Mesendoderm (in vitro differentiated cells): ENCODE results near the gene MCRIP2.
A peak's percentile ranks its signal among the peaks of the same experiment; 100 is the strongest.

Experiments
- DNase-seq: peaks from one replicate; pipeline ENCODE4 v3.0.0; 2013
- H2AK5ac ChIP-seq: 2 replicates; pipeline ENCODE4 v1.6.1; 2013; ENCODE audit warnings: low read length, inconsistent platforms
- H2BK120ac ChIP-seq: 2 replicates; pipeline ENCODE4 v1.6.1; 2013; ENCODE audit warnings: low read depth, mild to moderate bottlenecking, low read length, moderate library complexity, mixed read lengths
- H2BK15ac ChIP-seq: replicated peaks from 2 replicates; pipeline ENCODE4 v1.6.1; 2013; ENCODE audit warnings: low read depth, mild to moderate bottlenecking, moderate library complexity
- H2BK5ac ChIP-seq: 2 replicates; pipeline ENCODE4 v1.6.1; 2013; ENCODE audit warnings: low read length, inconsistent platforms
- H3K18ac ChIP-seq: 2 replicates; pipeline ENCODE4 v1.6.1; 2013; ENCODE audit warnings: mild to moderate bottlenecking, low read length, mixed read lengths
- H3K23ac ChIP-seq: one replicate; pipeline ENCODE4 v1.6.1; 2013; ENCODE audit warnings: low read length
- H3K27ac ChIP-seq: 2 replicates; pipeline ENCODE4 v1.5.1; 2013; ENCODE audit warnings: low read depth, mild to moderate bottlenecking, inconsistent platforms, low read length, moderate library complexity
- H3K27me3 ChIP-seq: 2 replicates; pipeline ENCODE4 v1.6.1; 2013; ENCODE audit warnings: low read length, control low read depth, mild to moderate bottlenecking, inconsistent platforms; ENCODE audit not compliant: insufficient read depth, poor library complexity
- H3K36me3 ChIP-seq: 2 replicates; pipeline ENCODE4 v1.6.1; 2013; ENCODE audit warnings: low read length, inconsistent platforms; ENCODE audit not compliant: control insufficient read depth, insufficient read depth
- H3K4ac ChIP-seq: one replicate; pipeline ENCODE4 v1.6.1; 2013; ENCODE audit warnings: low read depth, mild to moderate bottlenecking, low read length, moderate library complexity
- H3K4me1 ChIP-seq: 2 replicates; pipeline ENCODE4 v1.6.1; 2013; ENCODE audit warnings: low read depth, low read length, inconsistent platforms; ENCODE audit not compliant: control insufficient read depth
- H3K4me2 ChIP-seq: 2 replicates; pipeline ENCODE4 v1.6.1; 2013; ENCODE audit warnings: low read length
- H3K4me3 ChIP-seq: 2 replicates; pipeline ENCODE4 v1.5.1; 2013; ENCODE audit warnings: mild to moderate bottlenecking, low read length
- H3K56ac ChIP-seq: one replicate; pipeline ENCODE4 v1.6.1; 2013; ENCODE audit warnings: low read length
- H3K79me1 ChIP-seq: 2 replicates; pipeline ENCODE4 v1.6.1; 2013; ENCODE audit warnings: low read length, inconsistent platforms
- H3K79me2 ChIP-seq: 2 replicates; pipeline ENCODE4 v1.6.1; 2013; ENCODE audit warnings: mild to moderate bottlenecking, low read length; ENCODE audit not compliant: control insufficient read depth, insufficient read depth
- H3K9ac ChIP-seq: 2 replicates; pipeline ENCODE4 v1.6.1; 2013; ENCODE audit warnings: low read length, inconsistent platforms
- H4K5ac ChIP-seq: one replicate; pipeline ENCODE4 v1.6.1; 2013; ENCODE audit warnings: low read length
- H4K8ac ChIP-seq: one replicate; pipeline ENCODE4 v1.6.1; 2013; ENCODE audit warnings: low read depth, mild to moderate bottlenecking, control low read depth, low read length, moderate library complexity
- WGBS: extraction: QIAGEN DNeasy Blood & Tissue Kit; methylation state at CpG from one replicate; pipeline ENCODE4 v1.1.7; 2013; ENCODE audit warnings: low lambda C conversion rate, missing lambda C conversion rate; ENCODE audit not compliant: insufficient coverage; ENCODE audit errors: extremely low coverage; 5-methylcytosine and 5-hydroxymethylcytosine counted together

MCRIP2 gene

DNA sequence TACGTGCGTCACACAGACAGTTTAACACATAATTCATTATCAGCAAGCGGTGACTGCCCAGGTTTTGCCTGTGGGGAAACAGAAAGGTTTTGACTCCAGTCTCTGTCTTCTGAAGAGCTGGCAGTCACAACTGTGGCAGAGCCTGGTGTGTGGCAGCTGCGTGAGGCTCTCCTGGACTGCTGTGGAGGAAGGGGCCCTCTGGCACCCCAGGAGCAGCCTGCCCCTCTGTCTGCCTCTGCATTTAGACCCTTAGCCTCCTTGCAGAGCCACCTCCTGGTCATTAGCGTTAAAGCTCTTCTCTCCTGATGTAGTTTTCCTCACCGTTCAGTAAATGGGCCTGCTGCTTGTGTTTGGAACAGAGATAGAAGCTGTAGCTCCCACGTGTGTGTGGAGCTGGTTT lies 40.8 kb upstream of the MCRIP2 start:
- Histone ChIP-seq H3K4me3 (no peak overlapping the region), H3K27ac (no peak overlapping the region), H2BK15ac (no peak overlapping the region), H2BK5ac (no peak overlapping the region), H3K56ac (no peak overlapping the region), H3K4me1 (no peaks in the 10 kb centered on the region), H2BK120ac (no peak overlapping the region), H3K79me2 (peaks cover 2% of the 10 kb centered on the region), H3K27me3 (no peaks in the 10 kb centered on the region), H3K18ac (no peak overlapping the region), H4K8ac (no peak overlapping the region), H3K23ac (no peak overlapping the region), H3K4ac (no peak overlapping the region), H3K36me3 (no peaks in the 10 kb centered on the region), H3K79me1 (peaks cover 8% of the 10 kb centered on the region), H4K5ac (no peak overlapping the region), H3K4me2 (no peak overlapping the region), H2AK5ac (no peak overlapping the region), H3K9ac (no peak overlapping the region)
- DNase-seq: peak; percentile 57
- WGBS: no CpG with 5 or more reads among the region's 7 CpGs

DNA sequence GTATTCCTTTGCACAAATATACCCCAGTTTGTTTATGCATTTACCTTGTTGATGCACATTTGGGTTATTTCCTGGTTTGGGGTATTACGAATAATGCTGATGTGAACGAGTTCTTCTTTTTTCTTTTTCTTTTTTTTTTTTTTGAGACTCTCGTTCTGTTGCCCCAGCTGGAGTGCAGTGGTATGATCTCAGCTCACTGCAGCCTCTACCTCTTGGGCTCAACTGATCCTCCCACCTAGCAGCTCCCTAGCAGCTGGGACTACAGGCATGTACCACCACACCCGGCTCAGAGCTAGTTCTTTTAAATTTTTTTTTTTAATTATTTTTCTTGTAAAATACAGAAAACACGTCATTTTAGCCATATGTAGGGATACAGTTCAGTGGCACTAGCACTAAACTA lies 37.7 kb upstream of the MCRIP2 start:
- no peak overlapping the region for H4K8ac ChIP-seq

DNA sequence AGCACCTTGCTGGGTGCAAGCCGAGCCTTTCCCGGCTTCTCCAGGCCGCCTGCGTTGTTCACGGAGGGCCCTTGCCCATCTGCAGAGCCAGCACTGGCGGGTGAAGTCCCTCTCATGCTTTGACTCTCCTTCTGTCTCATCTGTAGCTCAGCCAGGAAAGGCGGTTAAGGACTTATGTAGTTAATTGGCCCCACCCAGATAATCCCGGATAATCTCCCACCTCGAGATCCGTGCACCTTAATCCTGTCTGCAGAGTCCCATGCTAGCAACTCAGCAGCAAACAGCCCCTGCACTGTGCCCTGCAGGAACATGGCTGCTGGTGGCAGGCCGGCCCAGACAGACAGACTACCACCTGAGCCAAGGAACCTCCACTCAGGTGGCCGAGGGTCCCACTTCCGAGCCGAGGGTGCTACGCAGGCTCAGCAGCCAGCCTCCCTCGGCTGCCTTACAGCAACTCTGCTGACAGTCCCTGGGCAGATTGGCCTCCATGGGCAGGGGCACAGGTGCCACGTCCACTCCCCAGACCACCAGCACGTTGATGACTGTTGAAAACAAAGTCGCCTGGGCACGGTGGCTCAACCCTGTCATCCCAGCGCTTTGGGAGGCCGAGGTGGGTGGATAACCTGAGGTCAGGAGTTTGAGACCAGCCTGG lies 34.8 kb upstream of the MCRIP2 start:
- Histone ChIP-seq H3K4me1 (peaks cover 2% of the 10 kb centered on the region), H3K23ac (no peak overlapping the region), H2BK15ac (no peak overlapping the region), H3K9ac (no peak overlapping the region), H2AK5ac (no peak overlapping the region), H2BK5ac (no peak overlapping the region), H3K27ac (no peak overlapping the region), H3K4ac (no peak overlapping the region), H3K27me3 (no peaks in the 10 kb centered on the region), H3K36me3 (no peaks in the 10 kb centered on the region), H3K79me1 (peaks cover 3% of the 10 kb centered on the region), H3K56ac (no peak overlapping the region), H4K5ac (no peak overlapping the region), H3K4me3 (no peak overlapping the region), H3K18ac (no peak overlapping the region), H4K8ac (no peak overlapping the region), H3K4me2 (no peak overlapping the region), H3K79me2 (peaks cover 2% of the 10 kb centered on the region), H2BK120ac (no peak overlapping the region)
- DNase-seq: no peak
- no CpG with 5 or more reads among the region's 22 CpGs for WGBS

More for the DNA sequence above, 37.7 kb upstream of the MCRIP2 start:
- DNase-seq: no peak
- WGBS: no CpG with 5 or more reads among the region's 5 CpGs
- peaks cover 2% of the 10 kb centered on the region for H3K4me1 ChIP-seq
- no peaks in the 10 kb centered on the region for H3K27me3 ChIP-seq
- H3K9ac ChIP-seq: no peak overlapping the region
- peaks cover 2% of the 10 kb centered on the region for H3K79me2 ChIP-seq
- no peak overlapping the region for H3K56ac ChIP-seq
- no peak overlapping the region for H4K5ac ChIP-seq
- H2BK5ac ChIP-seq: no peak overlapping the region
- H2AK5ac ChIP-seq: no peak overlapping the region
- H3K23ac ChIP-seq: no peak overlapping the region
- no peak overlapping the region for H3K4me2 ChIP-seq
- H2BK15ac ChIP-seq: no peak overlapping the region
- no peak overlapping the region for H3K18ac ChIP-seq
- no peak overlapping the region for H3K27ac ChIP-seq
- no peak overlapping the region for H2BK120ac ChIP-seq
- H3K4ac ChIP-seq: no peak overlapping the region
- H3K79me1 ChIP-seq: peaks cover 3% of the 10 kb centered on the region
- no peaks in the 10 kb centered on the region for H3K36me3 ChIP-seq
- no peak overlapping the region for H3K4me3 ChIP-seq

DNA sequence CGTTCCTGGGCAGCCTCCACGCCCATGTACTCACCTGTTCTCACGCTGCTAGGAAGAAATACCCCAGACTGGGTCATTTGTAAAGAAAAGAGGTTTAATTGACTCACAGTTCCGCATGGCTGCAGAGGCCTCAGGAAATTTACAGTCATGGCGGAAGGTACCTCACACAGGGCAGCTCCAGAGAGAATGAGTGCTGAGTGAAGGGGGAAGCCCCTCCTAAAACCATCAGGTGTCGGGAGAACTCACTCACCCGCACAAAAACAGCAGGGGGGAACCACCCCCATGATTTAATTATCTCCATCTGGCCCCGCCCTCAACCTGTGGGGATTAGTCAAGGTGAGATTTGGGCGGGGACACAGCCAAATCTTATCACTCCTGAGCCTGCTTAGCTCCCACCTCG lies 33.6 kb upstream of the MCRIP2 start:
- H3K4ac ChIP-seq: no peak overlapping the region

DNA sequence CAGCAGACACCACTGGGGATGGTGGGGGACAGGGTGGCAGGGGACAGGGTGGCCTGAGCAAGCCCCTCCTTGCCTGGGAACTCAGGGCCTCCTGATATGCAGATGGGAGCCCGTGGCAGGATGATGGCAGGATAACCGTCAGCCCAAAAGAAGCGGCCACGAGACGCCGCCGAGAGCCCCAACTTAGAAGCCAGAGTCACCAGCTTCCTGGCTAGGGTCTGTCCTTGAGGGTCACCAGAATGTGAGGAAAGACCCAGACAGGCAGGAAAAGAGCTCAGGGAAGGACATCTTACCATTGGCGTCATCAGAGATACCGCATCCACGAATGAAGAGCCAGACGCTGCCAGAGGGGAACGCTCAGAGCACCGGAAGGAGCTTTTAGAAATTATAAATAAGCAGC lies 32.3 kb upstream of the MCRIP2 start:
- H2BK120ac ChIP-seq: no peak overlapping the region
- H2BK5ac ChIP-seq: no peak overlapping the region
- no peak overlapping the region for H4K8ac ChIP-seq
- no peak overlapping the region for H3K23ac ChIP-seq
- H3K79me1 ChIP-seq: peaks cover 3% of the 10 kb centered on the region
- H3K9ac ChIP-seq: no peak overlapping the region
- no peak overlapping the region for H4K5ac ChIP-seq
- H2BK15ac ChIP-seq: no peak overlapping the region
- no peak overlapping the region for H3K4me2 ChIP-seq
- H3K36me3 ChIP-seq: no peaks in the 10 kb centered on the region
- DNase-seq: no peak
- no peak overlapping the region for H3K4ac ChIP-seq
- no peak overlapping the region for H3K56ac ChIP-seq
- no CpG with 5 or more reads among the region's 13 CpGs for WGBS
- H3K27ac ChIP-seq: no peak overlapping the region
- H3K4me1 ChIP-seq: peaks cover 2% of the 10 kb centered on the region
- no peak overlapping the region for H2AK5ac ChIP-seq
- no peak overlapping the region for H3K4me3 ChIP-seq
- no peak overlapping the region for H3K18ac ChIP-seq
- peaks cover 2% of the 10 kb centered on the region for H3K79me2 ChIP-seq
- no peaks in the 10 kb centered on the region for H3K27me3 ChIP-seq

More for the DNA sequence above, 33.6 kb upstream of the MCRIP2 start:
- Histone ChIP-seq H4K8ac (no peak overlapping the region), H3K79me1 (peaks cover 3% of the 10 kb centered on the region), H3K36me3 (no peaks in the 10 kb centered on the region), H3K27ac (no peak overlapping the region), H2BK120ac (no peak overlapping the region), H2AK5ac (no peak overlapping the region), H3K4me2 (no peak overlapping the region), H2BK15ac (no peak overlapping the region), H3K9ac (no peak overlapping the region), H4K5ac (no peak overlapping the region), H3K18ac (no peak overlapping the region), H3K27me3 (no peaks in the 10 kb centered on the region), H3K4me3 (no peak overlapping the region), H3K4me1 (peaks cover 2% of the 10 kb centered on the region), H2BK5ac (no peak overlapping the region), H3K56ac (no peak overlapping the region), H3K79me2 (peaks cover 2% of the 10 kb centered on the region), H3K23ac (no peak overlapping the region)
- no CpG with 5 or more reads among the region's 10 CpGs for WGBS
- peak; percentile 52 for DNase-seq

DNA sequence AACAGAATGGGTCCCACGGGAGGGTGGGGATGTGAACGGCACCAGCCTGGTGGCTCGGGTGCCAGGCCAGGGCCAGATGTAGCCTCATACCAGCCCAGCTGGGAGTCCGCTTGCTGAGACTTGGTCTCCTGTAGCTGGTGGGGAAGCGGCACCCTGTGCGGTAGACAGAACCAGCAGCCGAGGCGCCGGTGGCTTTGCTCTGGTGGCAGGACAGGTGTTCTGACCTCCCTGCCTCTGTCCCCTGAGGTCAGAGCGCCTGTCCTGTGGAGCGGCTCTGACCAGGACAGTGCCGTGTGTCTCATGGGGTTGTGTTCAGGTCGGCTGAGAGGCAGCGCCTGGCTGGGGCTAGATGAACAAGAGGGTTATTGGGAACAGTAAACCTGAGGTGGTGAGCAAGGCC lies 31.6 kb upstream of the MCRIP2 start:
- Histone ChIP-seq H3K79me2 (peaks cover 2% of the 10 kb centered on the region), H3K27ac (no peak overlapping the region), H3K18ac (no peak overlapping the region), H4K8ac (no peak overlapping the region), H2AK5ac (no peak overlapping the region), H3K23ac (no peak overlapping the region), H3K4me3 (no peak overlapping the region), H2BK5ac (no peak overlapping the region), H3K4ac (no peak overlapping the region), H3K4me2 (no peak overlapping the region), H3K56ac (no peak overlapping the region), H3K4me1 (peaks cover 2% of the 10 kb centered on the region), H4K5ac (no peak overlapping the region), H2BK15ac (no peak overlapping the region), H3K36me3 (no peaks in the 10 kb centered on the region), H3K79me1 (peaks cover 3% of the 10 kb centered on the region), H3K9ac (no peak overlapping the region), H2BK120ac (no peak overlapping the region), H3K27me3 (no peaks in the 10 kb centered on the region)
- no peak for DNase-seq
- no CpG with 5 or more reads among the region's 14 CpGs for WGBS
